B cell (primary cell): ENCODE data around the gene LYSMD2.

ENCODE experiments used
- EZH2 ChIP-seq: IDR thresholded peaks from 2 replicates; pipeline ENCODE4 v1.6.1; 2012; ENCODE audit warnings: borderline replicate concordance, low read depth, mild to moderate bottlenecking, moderate library complexity, low read length; ENCODE audit not compliant: insufficient read depth, poor library complexity, severe bottlenecking
- TF ChIP-seq, protein P1 (sequence below): fragments of 200-600 bp; IDR thresholded peaks from one replicate; pipeline ENCODE4 v1.8.0; 2022; ENCODE audit warnings: antibody characterized with exemption, mild to moderate bottlenecking

DNA sequence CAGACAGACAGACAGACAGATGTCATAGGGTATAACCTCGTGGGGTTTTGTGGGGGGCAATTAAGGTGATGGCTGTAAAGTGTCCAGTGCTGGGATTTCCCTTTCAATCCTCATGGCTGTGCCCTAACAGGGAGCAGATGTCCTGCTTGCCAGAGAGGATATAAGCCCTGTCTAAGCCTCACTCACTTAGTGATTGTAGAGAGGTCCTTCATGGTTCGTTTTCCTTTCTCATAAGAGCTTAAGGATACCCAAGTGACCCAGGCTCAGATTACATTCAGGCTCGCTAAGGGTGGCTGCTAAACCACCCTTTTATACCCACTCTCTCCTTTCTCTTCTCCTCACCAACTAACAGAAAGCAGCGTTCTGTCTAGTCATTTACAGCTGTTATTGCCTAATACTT lies 19.2 kb downstream of the LYSMD2 start:
- TF ChIP-seq, protein P1, sequence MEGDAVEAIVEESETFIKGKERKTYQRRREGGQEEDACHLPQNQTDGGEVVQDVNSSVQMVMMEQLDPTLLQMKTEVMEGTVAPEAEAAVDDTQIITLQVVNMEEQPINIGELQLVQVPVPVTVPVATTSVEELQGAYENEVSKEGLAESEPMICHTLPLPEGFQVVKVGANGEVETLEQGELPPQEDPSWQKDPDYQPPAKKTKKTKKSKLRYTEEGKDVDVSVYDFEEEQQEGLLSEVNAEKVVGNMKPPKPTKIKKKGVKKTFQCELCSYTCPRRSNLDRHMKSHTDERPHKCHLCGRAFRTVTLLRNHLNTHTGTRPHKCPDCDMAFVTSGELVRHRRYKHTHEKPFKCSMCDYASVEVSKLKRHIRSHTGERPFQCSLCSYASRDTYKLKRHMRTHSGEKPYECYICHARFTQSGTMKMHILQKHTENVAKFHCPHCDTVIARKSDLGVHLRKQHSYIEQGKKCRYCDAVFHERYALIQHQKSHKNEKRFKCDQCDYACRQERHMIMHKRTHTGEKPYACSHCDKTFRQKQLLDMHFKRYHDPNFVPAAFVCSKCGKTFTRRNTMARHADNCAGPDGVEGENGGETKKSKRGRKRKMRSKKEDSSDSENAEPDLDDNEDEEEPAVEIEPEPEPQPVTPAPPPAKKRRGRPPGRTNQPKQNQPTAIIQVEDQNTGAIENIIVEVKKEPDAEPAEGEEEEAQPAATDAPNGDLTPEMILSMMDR = no peak
- no peak for TF ChIP-seq EZH2
